Sigmoid colon (tissue), 3 donors: Measurements from ENCODE around the gene MRPL10.

Source experiments
- POLR2A ChIP-seq, 2 donors: fragments of 450-650 bp; IDR thresholded peaks; one replicate each; pipeline ENCODE4 v1.6.1; 2016; ENCODE audit warnings: antibody characterized with exemption in 2 of 2, mild to moderate bottlenecking in 2 of 2, moderate library complexity in 2 of 2
- TF ChIP-seq, protein P1 (sequence below), 4 experiments: fragments of 450-650 bp in 3 of 4; fragments of 200-600 bp in 1 of 4; IDR thresholded peaks; one replicate each; pipeline ENCODE4 v1.5.1; 2016 to 2019; ENCODE audit warnings: antibody characterized with exemption in 4 of 4, mild to moderate bottlenecking in 3 of 4, moderate library complexity in 2 of 4

DNA sequence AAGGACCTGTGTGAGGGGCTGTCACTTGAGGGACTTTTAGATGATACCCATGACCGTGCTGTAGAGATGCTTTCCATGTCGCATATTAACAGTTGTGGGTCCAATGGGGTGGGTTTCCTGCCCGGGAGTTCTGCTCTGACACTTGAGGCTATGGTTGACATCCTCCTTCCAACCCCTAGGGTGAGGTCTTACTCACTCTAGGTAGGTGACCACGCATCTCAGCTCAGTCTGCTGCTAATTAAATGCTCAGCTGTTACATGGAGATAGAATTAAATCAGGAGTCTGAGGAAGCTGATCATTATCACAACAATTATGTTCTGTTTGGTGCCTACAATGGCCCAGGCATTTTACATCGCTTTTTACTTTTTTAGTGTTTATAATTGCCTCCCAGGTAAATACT is 49.9 kb downstream of the MRPL10 start:
- TF ChIP-seq POLR2A (IDR thresholded peaks at IDR 0.05): no peak
- TF ChIP-seq, protein P1, sequence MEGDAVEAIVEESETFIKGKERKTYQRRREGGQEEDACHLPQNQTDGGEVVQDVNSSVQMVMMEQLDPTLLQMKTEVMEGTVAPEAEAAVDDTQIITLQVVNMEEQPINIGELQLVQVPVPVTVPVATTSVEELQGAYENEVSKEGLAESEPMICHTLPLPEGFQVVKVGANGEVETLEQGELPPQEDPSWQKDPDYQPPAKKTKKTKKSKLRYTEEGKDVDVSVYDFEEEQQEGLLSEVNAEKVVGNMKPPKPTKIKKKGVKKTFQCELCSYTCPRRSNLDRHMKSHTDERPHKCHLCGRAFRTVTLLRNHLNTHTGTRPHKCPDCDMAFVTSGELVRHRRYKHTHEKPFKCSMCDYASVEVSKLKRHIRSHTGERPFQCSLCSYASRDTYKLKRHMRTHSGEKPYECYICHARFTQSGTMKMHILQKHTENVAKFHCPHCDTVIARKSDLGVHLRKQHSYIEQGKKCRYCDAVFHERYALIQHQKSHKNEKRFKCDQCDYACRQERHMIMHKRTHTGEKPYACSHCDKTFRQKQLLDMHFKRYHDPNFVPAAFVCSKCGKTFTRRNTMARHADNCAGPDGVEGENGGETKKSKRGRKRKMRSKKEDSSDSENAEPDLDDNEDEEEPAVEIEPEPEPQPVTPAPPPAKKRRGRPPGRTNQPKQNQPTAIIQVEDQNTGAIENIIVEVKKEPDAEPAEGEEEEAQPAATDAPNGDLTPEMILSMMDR (IDR thresholded peaks at IDR 0.05): no peak
